Gastroesophageal sphincter (tissue), 4 donors: ENCODE measurements around the gene DPT. TPM values are rescaled to one million over a fixed set of nuclear protein-coding genes. Genes with fewer than 3 reads are reported as not detected.

ENCODE experiments used
- ATAC-seq: fragments of 150-250 bp; one replicate; pipeline ENCODE4 v1.9.1; 2016; ENCODE audit warnings: mild to moderate bottlenecking, moderate library complexity
- H3K27ac ChIP-seq, 4 donors: fragments of 200-600 bp; sonication (generic) in 3 of 4; 1 replicate in 3 of 4; 2 replicates in 1 of 4; pipeline ENCODE4 v1.5.1; 2016 to 2019
- H3K27me3 ChIP-seq: fragments of 200-600 bp; sonication (generic); one replicate; pipeline ENCODE4 v1.5.1; 2019
- H3K36me3 ChIP-seq, 2 donors: fragments of 200-600 bp; sonication (generic); one replicate each; pipeline ENCODE4 v1.5.1; 2019; ENCODE audit warnings: control low read depth in 1 of 2
- H3K4me1 ChIP-seq, 3 donors: fragments of 200-600 bp; sonication (generic); 1 replicate in 2 of 3; 2 replicates in 1 of 3; pipeline ENCODE4 v1.5.1; 2016 to 2019; ENCODE audit warnings: control low read depth in 2 of 3
- H3K4me3 ChIP-seq, 2 donors: fragments of 200-600 bp; sonication (generic); one replicate each; pipeline ENCODE4 v1.5.1; 2019; ENCODE audit warnings: mild to moderate bottlenecking in 1 of 2, moderate library complexity in 1 of 2
- H3K9me3 ChIP-seq, 3 donors: fragments of 200-600 bp; sonication (generic); one replicate each; pipeline ENCODE4 v1.5.1; 2017 to 2019; ENCODE audit warnings: control low read depth in 2 of 3
- CTCF ChIP-seq, 4 experiments: fragments of 200-600 bp in 2 of 4; fragments of 450-650 bp in 2 of 4; sonication (generic) in 1 of 4; IDR thresholded peaks; one replicate each; pipeline ENCODE4 v1.5.1; 2017 to 2019; ENCODE audit warnings: antibody characterized with exemption in 4 of 4, mild to moderate bottlenecking in 2 of 4, moderate library complexity in 2 of 4
- EP300 ChIP-seq: sonication (generic); formaldehyde crosslinking; IDR thresholded peaks from one replicate; pipeline ENCODE4 v1.6.1; 2017; ENCODE audit warnings: antibody characterized with exemption, mild to moderate bottlenecking
- POLR2A ChIP-seq, 2 donors: fragments of 450-650 bp; IDR thresholded peaks; one replicate each; pipeline ENCODE4 v1.6.1; 2017; ENCODE audit warnings: antibody characterized with exemption in 2 of 2, mild to moderate bottlenecking in 2 of 2, moderate library complexity in 1 of 2
- POLR2AphosphoS5 ChIP-seq: sonication (generic); formaldehyde crosslinking; IDR thresholded peaks from one replicate; pipeline ENCODE4 v1.6.1; 2017; ENCODE audit warnings: antibody characterized with exemption
- WGBS, 2 donors: methylation state at CpG; one replicate each; pipeline ENCODE4 v1.1.5; 2018; ENCODE audit warnings: low coverage in 1 of 2; 5-methylcytosine and 5-hydroxymethylcytosine counted together
- total RNA-seq, 4 donors: library from RNA; depleted of rRNA; stranded (reverse); fragments of >200 nt; gene quantifications; one replicate each; pipeline ENCODE4 v1.1.0, GENCODE V29; 2016

The DPT gene
- total RNA-seq, 4 donors from 2014 or later, result 75.2 to 354 (median 130) TPM

- Histone ChIP-seq H3K36me3 (no peaks in the 10 kb centered on the region), H3K4me1 (peaks cover 3 to 31% (median 7%) of the 10 kb centered on the region in 3 donors), H3K9me3 (no peaks in the 10 kb centered on the region), H3K27ac (no peak overlapping the region), H3K27me3 (no peaks in the 10 kb centered on the region), H3K4me3 (no peak overlapping the region)
- TF ChIP-seq POLR2AphosphoS5 (no peak), EP300 (no peak), CTCF (IDR thresholded peaks at IDR 0.05) (no peak), POLR2A (IDR thresholded peaks at IDR 0.05) (no peak)
- 71 to 77% methylated on average over 5 of the region's 5 CpGs for WGBS, 2 donors
- no peak for ATAC-seq
These were observed 7.0 kb upstream of the DPT start for GRCh38 chr1:168735974-168736373.

GRCh38 chr1:168734946-168735345 is 5.9 kb upstream of the DPT start:
- 78 to 91% methylated on average over 1 of the region's 1 CpG for WGBS, 2 donors
- no peak for TF ChIP-seq CTCF (IDR thresholded peaks at IDR 0.05)
- no peak for TF ChIP-seq EP300
- TF ChIP-seq POLR2AphosphoS5, result no peak
- TF ChIP-seq POLR2A (IDR thresholded peaks at IDR 0.05), result no peak
- Histone ChIP-seq H3K4me1 (peaks cover 3 to 31% (median 7%) of the 10 kb centered on the region in 3 donors), H3K36me3 (no peaks in the 10 kb centered on the region), H3K27me3 (no peaks in the 10 kb centered on the region), H3K27ac (no peak overlapping the region), H3K9me3 (no peaks in the 10 kb centered on the region), H3K4me3 (no peak overlapping the region)
- no peak for ATAC-seq

GRCh38 chr1:168734271-168734670 is 5.3 kb upstream of the DPT start:
- TF ChIP-seq POLR2A (IDR thresholded peaks at IDR 0.05), result no peak
- no peak for TF ChIP-seq POLR2AphosphoS5
- no peak for TF ChIP-seq EP300
- TF ChIP-seq CTCF (IDR thresholded peaks at IDR 0.05), result no peak
- Histone ChIP-seq H3K4me3 (no peak overlapping the region), H3K27me3 (no peaks in the 10 kb centered on the region), H3K9me3 (no peaks in the 10 kb centered on the region), H3K27ac (no peak overlapping the region), H3K36me3 (no peaks in the 10 kb centered on the region), H3K4me1 (peaks cover 3 to 31% (median 7%) of the 10 kb centered on the region in 3 donors)
- 5 to 40% methylated on average over 2 to 3 of the region's 3 CpGs for WGBS, 2 donors
- ATAC-seq, result no peak

DNA sequence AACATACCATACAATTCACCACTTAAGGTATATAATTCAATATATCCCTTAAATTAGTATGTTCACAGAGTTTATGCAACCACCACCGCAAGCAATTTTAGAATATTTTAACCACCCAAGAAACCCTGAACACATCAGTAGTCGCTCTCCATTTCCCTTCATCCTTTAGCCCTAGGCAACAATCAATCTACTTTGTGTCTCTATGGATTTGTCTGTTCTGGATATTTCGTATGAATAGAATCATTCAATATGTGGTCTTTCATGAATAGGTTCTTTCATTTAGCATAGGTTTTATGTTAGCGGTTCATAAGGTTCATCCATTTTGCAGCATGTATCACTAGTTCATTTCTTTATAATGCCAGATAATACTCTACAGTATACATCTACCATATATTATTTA is 4.2 kb upstream of the DPT start:
- WGBS, 2 donors, result 68 to 94% methylated on average over 2 to 4 of the region's 4 CpGs
- H3K4me1 ChIP-seq, result peaks cover 3 to 34% (median 7%) of the 10 kb centered on the region in 3 donors
- H3K27ac ChIP-seq, result no peak overlapping the region
- TF ChIP-seq POLR2A (IDR thresholded peaks at IDR 0.05), result no peak
- no peak for TF ChIP-seq EP300
- no peak for TF ChIP-seq POLR2AphosphoS5
- no peak for TF ChIP-seq CTCF (IDR thresholded peaks at IDR 0.05)
- H3K27me3 ChIP-seq, result no peaks in the 10 kb centered on the region
- H3K9me3 ChIP-seq, result no peaks in the 10 kb centered on the region
- no peaks in the 10 kb centered on the region for H3K36me3 ChIP-seq
- ATAC-seq, result no peak
- no peak overlapping the region for H3K4me3 ChIP-seq

DNA sequence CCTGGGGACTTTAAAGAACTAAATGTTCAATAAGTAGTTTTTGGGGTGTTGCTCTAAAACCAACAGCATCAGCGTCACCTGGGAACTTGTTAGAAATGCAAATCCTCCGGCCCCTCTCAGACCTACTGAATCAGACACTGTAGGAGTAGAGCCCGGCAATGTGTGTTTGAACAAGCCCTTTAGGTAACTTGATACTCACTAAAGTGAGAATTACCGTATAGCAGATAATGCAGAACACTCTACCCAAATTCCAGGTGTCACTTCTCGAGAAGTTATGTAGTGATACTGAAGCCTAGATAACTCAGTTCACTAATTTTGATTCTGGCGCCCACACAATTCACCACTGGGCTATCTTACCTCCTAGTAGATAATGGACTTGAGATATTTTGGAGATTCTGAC is 3.7 kb upstream of the DPT start:
- H3K27ac ChIP-seq, result no peak overlapping the region
- no peak overlapping the region for H3K4me3 ChIP-seq
- no peak for ATAC-seq
- H3K27me3 ChIP-seq, result no peaks in the 10 kb centered on the region
- no peaks in the 10 kb centered on the region for H3K36me3 ChIP-seq
- 88 to 100% methylated on average over 6 of the region's 6 CpGs for WGBS, 2 donors
- H3K9me3 ChIP-seq, result no peaks in the 10 kb centered on the region
- H3K4me1 ChIP-seq, result peaks cover 0 to 33% (median 2%) of the 10 kb centered on the region in 3 donors
- TF ChIP-seq CTCF (IDR thresholded peaks at IDR 0.05) (no peak), POLR2AphosphoS5 (no peak), EP300 (no peak)
